Left renal cortex interstitium (tissue), 4 donors: Measurements from ENCODE around the gene KLHL29. TPM values are rescaled to one million over a fixed set of nuclear protein-coding genes. Genes with fewer than 3 reads are reported as not detected.

Experiments used
- DNase-seq, 4 donors: peaks; one replicate each; pipeline ENCODE4 v3.0.0-alpha.2; 2013; ENCODE audit warnings: low read depth in 4 of 4, low spot score in 2 of 4, missing footprints in 1 of 4
- polyA plus RNA-seq, 4 donors: library from polyadenylated mRNA; unstranded; fragments of 120-200 nt; gene quantifications; one replicate each; pipeline ENCODE4 v1.2.1, GENCODE V29; 2013; ENCODE audit not compliant: insufficient read length in 4 of 4

Gene KLHL29
- polyA plus RNA-seq, 4 donors, result 7.6 to 15.0 (median 12.0) TPM

- no peak for DNase-seq
These were observed 158.3 kb downstream of the KLHL29 start for GRCh38 chr2:23543302-23543701.

DNA sequence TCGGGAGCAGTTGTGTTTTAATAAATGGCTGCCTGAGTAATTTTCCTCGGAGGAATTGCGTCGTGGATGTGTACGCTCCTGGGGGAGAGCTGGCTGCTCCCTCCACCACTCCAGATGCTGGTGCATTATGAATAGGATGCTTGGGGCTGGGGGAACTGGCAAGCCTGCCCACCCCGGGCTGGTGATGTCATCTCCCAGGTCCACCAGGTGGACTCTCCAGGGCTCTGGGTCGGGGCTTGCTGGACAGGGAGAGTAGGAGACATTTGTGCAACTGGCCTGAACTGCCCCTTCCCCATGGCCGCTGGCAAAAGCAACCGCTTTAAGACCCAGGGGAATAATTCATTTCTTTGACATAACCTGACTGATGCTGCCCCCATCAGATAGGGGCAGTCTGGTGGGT lies 158.7 kb downstream of the KLHL29 start:
- DNase-seq, result no peak

DNA sequence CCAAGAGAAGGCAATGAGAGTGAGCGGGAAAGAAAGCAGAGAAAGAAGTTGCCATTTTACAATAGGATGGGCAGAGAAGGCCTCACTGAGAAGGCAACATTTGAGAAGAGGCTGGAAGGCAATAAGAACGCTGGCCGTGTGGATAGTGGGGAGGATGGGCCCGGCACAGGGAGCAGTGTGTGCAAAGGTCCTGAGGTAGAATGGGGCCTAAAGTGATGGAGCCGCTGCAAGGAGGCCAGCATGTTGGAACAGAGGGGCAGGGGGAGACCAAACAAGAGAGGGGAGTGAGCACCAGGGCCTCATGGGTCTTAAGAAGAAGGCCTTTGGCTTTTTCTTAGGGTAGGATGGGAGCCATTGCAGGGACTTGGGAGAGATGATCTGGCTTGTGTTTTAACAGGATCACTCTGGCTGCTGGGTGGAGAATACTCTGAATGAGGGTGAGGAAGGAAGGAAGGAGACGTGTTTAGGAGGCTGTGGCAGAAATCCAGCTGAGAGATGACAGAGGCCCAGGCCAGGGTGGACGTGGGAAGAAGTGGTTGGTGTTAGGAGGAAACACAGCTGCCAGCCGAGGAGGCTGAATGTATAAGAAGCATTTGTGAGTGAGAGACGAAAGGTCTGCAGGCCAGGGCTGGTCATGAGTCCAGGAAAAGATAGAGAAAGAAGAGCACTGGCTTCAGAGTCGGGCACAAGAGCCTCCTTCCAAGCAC lies 159.8 kb downstream of the KLHL29 start:
- DNase-seq, result no peak

DNA sequence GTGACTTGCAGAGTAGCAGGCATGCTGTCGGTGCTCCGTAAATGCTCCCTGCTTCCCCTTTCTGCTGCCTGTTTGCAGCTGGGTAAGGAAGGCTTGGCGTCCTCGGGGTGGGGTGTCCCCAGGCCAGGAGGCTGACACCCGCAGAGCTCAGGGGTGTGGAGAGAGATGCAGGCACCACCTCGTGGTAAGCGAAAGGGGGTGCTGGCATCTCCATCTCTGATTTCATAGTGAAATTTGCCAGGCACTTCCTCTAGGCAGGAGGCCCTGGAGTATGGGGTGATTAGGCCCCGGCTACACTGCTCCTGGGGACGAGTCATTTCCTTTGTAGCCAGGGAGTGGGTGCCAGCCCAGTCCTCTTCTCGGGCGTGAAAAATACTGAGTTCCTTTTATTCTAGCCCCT lies 160.4 kb downstream of the KLHL29 start:
- no peak for DNase-seq

GRCh38 chr2:23545811-23546210 lies 160.8 kb downstream of the KLHL29 start:
- DNase-seq, result no peak

- no peak for DNase-seq
These were observed 161.9 kb downstream of the KLHL29 start for GRCh38 chr2:23546913-23547312.

DNA sequence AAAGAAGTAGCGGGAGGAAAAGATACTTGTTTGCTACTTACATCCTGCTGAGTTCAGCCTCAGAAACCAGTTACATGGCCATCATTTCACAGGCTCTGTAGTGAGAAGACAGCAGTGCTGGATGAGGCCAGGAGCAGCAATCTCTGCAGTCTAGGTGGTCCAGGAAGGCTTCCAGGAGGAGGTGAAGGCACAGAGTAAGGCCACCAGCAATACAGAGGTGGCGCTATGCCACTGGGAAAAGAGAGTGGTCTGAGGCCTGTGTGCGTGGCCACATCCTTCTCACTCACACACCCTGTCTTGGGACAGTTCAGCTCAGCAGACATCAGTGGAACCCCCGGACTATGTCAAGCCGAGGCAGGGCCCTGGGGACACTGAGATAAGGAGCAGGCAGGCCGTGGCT lies 162.7 kb downstream of the KLHL29 start:
- DNase-seq, result no peak

DNA sequence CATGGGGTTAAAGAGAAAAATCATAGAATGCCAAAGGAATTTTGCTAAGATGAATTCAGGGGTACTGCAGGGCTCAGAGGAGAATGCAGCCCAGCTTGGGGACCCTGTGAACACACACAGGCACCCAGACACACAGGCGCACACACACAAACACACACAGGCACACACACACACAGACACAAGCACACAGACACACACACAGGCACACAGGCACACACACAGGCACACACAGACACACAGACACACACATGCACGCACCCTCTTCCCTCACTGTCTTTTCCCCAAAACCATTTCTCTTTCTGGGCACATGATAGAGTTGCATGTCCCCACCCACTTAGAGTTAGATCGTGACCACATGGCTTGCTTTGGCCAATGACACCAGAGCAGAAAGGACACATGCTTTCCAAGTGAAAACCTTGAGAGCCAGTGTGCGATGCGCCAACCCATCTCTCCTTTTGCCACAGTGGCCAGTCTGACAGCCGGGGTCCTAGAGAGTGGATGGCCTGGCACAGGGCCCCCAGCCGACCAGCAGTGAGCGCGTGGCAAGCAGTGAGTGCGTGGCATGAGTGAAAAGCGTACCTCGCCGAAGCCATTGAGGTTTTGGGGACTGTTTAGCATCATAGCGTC lies 163.3 kb downstream of the KLHL29 start:
- DNase-seq, result no peak

- DNase-seq, result no peak
These were observed 164.1 kb downstream of the KLHL29 start for GRCh38 chr2:23549051-23549450.

DNA sequence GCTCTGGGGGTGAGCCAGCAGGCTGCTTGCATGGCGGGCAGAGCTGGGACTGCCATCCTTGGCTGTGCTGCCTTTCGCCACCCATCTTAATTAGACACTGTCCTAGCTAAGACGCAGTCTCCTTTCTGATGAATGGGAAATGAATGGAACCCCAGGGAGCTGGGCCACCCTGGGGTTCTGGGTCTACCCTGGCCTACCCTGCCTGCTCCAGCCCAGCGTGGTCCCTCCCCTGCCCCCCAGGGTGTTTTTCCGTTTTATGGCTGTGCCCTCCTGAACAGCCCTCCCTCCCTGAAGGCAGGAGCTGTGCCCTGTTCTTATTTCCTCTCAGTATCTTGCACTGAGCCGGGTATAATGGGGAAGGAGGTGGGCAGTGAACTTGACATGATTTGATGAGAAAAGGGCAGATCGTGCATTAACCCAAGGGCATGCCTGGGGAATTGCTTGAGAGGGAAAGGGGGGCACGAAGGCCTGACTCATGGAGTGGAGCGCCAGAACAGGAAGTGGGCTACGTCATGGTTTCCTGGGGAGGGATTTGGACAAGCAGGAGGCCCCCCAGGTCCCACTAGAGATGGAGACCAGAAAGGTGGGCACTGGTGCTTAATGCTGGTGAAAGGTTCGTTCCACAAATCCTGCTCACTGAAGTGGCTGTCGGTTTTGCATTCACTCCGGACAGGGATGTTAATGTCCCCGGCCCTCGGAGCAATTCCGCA lies 165.0 kb downstream of the KLHL29 start:
- DNase-seq, result no peak

DNA sequence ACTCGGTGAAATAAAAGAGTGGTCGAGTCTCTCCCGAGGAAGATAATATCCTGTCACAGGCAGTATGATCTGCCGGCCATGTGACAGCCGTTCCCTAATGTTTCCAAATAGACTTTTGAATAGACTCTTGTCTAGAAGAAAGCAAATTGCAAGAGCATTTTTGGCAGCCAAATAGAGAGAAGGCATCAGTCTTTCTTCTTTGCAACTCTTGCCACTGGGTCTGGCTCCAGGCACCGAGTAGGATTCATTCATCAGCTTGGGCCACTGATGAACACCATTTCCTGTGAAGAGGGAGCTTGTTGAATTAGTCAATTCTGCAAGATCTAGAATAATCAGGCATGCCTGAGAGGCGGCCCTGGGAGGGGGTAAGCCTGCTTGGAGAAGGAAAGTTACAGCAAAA lies 165.6 kb downstream of the KLHL29 start:
- no peak for DNase-seq

DNA sequence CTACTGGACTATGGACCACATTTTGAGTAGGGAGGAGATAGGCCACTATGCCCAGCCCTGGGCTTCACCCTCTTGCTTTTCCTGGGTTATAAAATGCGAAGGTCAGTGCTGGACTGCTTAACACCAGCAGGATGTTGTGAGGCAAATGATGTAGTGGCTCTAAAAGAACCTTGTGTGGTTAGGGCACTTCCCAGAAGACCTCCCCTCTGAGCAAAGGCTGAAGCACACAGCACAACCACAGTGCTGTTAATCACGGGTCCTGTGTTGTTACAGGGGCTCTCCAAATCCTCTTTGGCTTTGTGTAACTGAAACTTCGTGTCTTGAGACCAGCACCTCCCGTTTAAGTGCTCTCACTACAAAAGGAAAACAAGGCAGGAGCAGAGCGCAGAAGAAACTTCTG lies 166.9 kb downstream of the KLHL29 start:
- no peak for DNase-seq

- DNase-seq, result no peak
These were observed 168.6 kb downstream of the KLHL29 start for GRCh38 chr2:23553561-23553960.

DNA sequence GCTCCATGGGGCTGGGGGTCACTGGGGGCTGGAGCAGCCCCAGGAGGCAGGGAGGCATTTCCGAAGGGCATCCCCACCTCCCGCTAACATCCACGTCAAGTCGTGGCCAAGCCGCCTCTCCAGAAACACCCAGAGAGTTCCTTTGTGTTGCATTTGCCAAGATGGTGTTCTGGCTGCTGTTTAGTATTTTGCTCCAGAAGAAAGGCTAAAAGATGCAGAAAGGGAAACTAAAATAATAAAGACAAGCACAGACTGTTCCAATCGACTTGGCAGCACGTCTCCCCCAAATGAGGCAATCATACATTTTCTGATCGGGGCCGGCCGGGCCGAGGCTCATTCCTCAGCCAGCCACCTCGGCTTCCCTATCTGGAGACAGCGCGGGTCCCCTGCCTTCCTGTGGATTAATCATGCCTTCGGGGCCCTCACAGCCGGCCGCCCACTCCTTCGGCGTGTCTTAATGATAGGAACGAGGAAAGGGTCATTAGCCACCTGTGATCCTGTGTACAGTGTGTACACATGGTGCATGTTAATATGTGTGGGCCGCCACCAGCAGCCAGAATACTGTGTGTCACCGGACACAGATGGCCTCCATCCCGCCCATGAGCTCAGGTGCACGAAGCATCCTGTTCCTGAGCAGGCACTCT lies 169.2 kb downstream of the KLHL29 start:
- no peak for DNase-seq

DNA sequence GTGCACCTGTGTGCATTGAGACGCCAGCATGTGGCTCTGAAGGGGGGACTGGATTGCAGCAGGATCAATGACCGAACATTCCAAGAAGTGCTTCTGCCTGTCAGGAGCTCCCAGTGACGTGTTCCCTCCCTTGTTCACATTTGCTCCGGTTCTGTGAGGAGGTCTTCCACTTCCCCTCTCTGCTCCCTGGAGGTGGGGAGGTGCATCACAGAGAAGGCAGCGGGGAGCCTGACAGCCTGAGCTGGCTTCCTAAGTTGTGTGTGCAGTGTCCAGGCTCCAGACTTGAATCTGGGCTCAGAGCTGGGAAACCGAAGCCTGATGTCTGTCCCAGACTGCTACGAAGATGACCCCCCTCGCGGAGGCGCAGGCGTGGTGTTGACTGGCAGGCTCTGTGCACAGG lies 171.0 kb downstream of the KLHL29 start:
- no peak for DNase-seq

GRCh38 chr2:23556929-23557328 lies 171.9 kb downstream of the KLHL29 start:
- no peak for DNase-seq

DNA sequence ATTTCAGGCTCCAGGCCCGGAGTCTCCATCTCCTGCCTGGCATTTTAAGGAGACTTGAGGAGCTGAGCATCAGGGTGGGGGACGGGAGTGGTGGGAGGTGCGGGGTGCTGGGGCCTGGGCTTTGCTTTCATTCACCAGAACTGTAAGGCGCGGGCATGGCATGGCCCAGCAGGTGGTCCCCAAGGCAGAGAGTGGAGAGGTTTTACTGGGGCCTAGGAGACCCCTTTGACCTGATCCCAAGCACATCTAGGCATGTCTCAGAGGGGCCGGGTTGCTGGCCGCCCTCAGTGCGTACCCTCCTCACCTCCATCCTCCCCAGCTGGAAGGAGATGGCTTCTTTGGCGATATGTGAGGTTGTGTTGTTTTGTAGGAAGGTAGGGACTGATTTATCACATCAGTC lies 172.5 kb downstream of the KLHL29 start:
- DNase-seq, result no peak

DNA sequence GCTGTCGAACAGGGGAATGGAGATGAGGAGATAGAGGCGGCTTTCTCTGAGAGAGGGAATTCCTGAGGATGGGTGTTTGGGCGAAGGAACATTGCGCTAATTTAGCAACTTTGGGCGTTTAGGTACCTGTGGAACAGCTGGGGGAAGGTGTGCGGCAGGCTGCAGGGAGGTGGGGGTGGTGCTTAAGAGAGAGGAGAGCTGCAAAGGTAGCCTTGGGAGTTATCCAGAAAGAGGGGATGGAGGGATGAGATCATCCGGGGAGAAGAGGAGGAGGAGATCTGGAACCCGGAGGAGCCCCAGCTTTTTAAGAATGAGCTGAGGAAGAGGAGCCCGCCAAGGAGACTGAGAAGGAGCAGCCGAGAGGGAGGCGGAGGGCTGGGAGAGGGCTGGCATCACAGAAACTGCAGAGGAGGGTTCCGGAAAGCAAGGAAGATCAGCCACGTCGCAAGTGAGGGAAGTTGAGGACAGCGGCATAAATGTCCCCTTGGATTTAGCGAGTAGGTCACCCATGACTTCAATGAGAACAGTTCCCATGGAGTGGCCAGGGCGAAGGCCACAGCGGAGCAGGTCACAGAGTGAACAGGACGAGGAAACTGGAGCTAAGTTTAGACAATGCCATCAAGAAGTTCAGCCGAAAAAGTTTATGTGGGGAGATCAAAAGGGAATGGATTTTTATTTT lies 174.7 kb downstream of the KLHL29 start:
- no peak for DNase-seq

- no peak for DNase-seq
These were observed 176.1 kb downstream of the KLHL29 start for GRCh38 chr2:23561088-23561487.

DNA sequence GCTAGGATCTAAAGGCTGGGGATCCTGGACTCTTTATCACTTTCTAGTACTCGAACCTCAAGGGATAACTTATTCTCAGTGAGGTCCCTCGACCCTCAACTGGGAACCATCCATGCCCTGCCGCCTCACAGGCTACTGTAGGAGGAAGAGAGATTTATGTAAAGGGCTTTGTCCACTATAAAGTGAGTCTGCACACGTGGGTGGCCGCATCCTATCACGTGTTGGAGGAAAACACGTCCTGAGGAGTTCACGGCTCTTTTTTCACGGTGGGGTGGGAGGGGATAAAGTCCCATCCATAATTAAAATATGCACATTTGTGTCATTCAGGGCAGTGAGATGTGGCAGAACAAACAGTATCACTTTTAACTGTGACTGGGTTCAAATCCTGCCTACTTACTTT lies 176.6 kb downstream of the KLHL29 start:
- no peak for DNase-seq

- no peak for DNase-seq
These were observed 177.2 kb downstream of the KLHL29 start for GRCh38 chr2:23562143-23562542.
